NCI-H526 (cell line): ENCODE results near the gene KLRF1.
A peak's percentile ranks its signal among the peaks of the same experiment; 100 is the strongest.
"Not testable (repeated sequence)": the region's sequence is repeated elsewhere in the genome, so short reads cannot be mapped to it uniquely, and the experiment has no call there.

ENCODE experiments used
- DNase-seq, 2 experiments: peaks; one replicate each; lab custom pipeline; 2025; lab: John Stamatoyannopoulos, UW

Gene KLRF1

GRCh38 chr12:9870286-9870866 lies 43.1 kb downstream of the KLRF1 start:
- DNase-seq = no peak

- DNase-seq = no peak
Measured at GRCh38 chr12:9872162-9872561, 44.9 kb downstream of the KLRF1 start.

- DNase-seq = no peak
Measured at GRCh38 chr12:9872742-9873141, 45.5 kb downstream of the KLRF1 start.

GRCh38 chr12:9876120-9876519 lies 48.8 kb downstream of the KLRF1 start:
- not testable (repeated sequence) for DNase-seq

- no peak for DNase-seq
Measured at GRCh38 chr12:9880532-9881078, 53.3 kb downstream of the KLRF1 start.

GRCh38 chr12:9881246-9881645 lies 54.0 kb downstream of the KLRF1 start, which contains the start of gene KLRF2:
Gene KLRF2 (plus strand): TSS chr12:9881489. CDS start chr12:9881596, 107 bp downstream.
- no peak for DNase-seq

- DNase-seq = no peak
Measured at GRCh38 chr12:9881988-9882387, 54.7 kb downstream of the KLRF1 start.

GRCh38 chr12:9883175-9883574 lies 55.9 kb downstream of the KLRF1 start:
- peak in 1 of 2 experiments; percentile 3 for DNase-seq

- no peak for DNase-seq
Measured at GRCh38 chr12:9888665-9889273, 61.5 kb downstream of the KLRF1 start.
